HepG2 (cell line): ENCODE data around the gene TMEM182. TPM values are rescaled to one million over a fixed set of nuclear protein-coding genes. Genes with fewer than 3 reads are reported as not detected.
A peak's percentile ranks its signal among the peaks of the same experiment; 100 is the strongest.

Source experiments
- ELF3 ChIP-seq: IDR thresholded peaks from 2 replicates; pipeline ENCODE4 v1.6.1; 2016; ENCODE audit warnings: missing genetic modification reagents, missing compliant biosample characterization
- FOXO4 ChIP-seq: sonication (generic); formaldehyde crosslinking; conservative IDR thresholded peaks from 2 replicates; pipeline ENCODE4 v1.8.1; 2023; ENCODE audit warnings: missing genetic modification reagents
- HOXA7 ChIP-seq: sonication (generic); formaldehyde crosslinking; IDR thresholded peaks from 2 replicates; pipeline ENCODE4 v1.8.1; 2022; ENCODE audit warnings: mild to moderate bottlenecking, missing genetic modification reagents, moderate library complexity
- HOXA9 ChIP-seq: sonication (generic); formaldehyde crosslinking; IDR thresholded peaks from 2 replicates; pipeline ENCODE4 v1.8.1; 2022; ENCODE audit warnings: missing genetic modification reagents, mild to moderate bottlenecking, moderate library complexity, borderline replicate concordance
- ISL2 ChIP-seq: sonication (generic); formaldehyde crosslinking; IDR thresholded peaks from 2 replicates; pipeline ENCODE4 v1.5.0; 2020; ENCODE audit warnings: missing genetic modification reagents
- MIER3 ChIP-seq: IDR thresholded peaks from 2 replicates; pipeline ENCODE4 v1.6.1; 2016; ENCODE audit warnings: missing compliant biosample characterization, borderline replicate concordance
- SKI ChIP-seq: fragments of 450-650 bp; IDR thresholded peaks from one replicate; pipeline ENCODE4 v1.6.1; 2018; ENCODE audit warnings: mild to moderate bottlenecking; ENCODE audit not compliant: partially characterized antibody
- TBX2 ChIP-seq: sonication (generic); formaldehyde crosslinking; IDR thresholded peaks from 2 replicates; pipeline ENCODE4 v1.5.0; 2020; ENCODE audit warnings: missing genetic modification reagents, mild to moderate bottlenecking, borderline replicate concordance
- ZBED4 ChIP-seq: sonication (generic); formaldehyde crosslinking; IDR thresholded peaks from 2 replicates; pipeline ENCODE4 v1.4.0; 2020; ENCODE audit warnings: missing genetic modification reagents, borderline replicate concordance
- ZBTB38 ChIP-seq: sonication (generic); formaldehyde crosslinking; IDR thresholded peaks from 2 replicates; pipeline ENCODE4 v1.5.1; 2020; ENCODE audit warnings: mild to moderate bottlenecking, missing genetic modification reagents
- ZEB1 ChIP-seq: IDR thresholded peaks from 2 replicates; pipeline ENCODE4 v1.6.1; 2012; ENCODE audit warnings: mild to moderate bottlenecking, low read depth, inconsistent platforms; ENCODE audit not compliant: insufficient replicate concordance
- ZMYM3 ChIP-seq: sonication (generic); formaldehyde crosslinking; IDR thresholded peaks from 2 replicates; pipeline ENCODE4 v1.5.1; 2020; ENCODE audit warnings: mild to moderate bottlenecking, missing genetic modification reagents
- ZNF543 ChIP-seq: sonication (generic); formaldehyde crosslinking; IDR thresholded peaks from 2 replicates; pipeline ENCODE4 v1.4.0; 2020; ENCODE audit warnings: mild to moderate bottlenecking, missing genetic modification reagents
- ZNF616 ChIP-seq: sonication (generic); formaldehyde crosslinking; IDR thresholded peaks from 2 replicates; pipeline ENCODE4 v1.5.0; 2020; ENCODE audit warnings: low read depth, mild to moderate bottlenecking, missing genetic modification reagents
- ZNF747 ChIP-seq: sonication (generic); formaldehyde crosslinking; IDR thresholded peaks from 2 replicates; pipeline ENCODE4 v1.8.1; 2023; ENCODE audit warnings: missing genetic modification reagents, mild to moderate bottlenecking, borderline replicate concordance
- ZNF777 ChIP-seq: sonication (generic); formaldehyde crosslinking; IDR thresholded peaks from 2 replicates; pipeline ENCODE4 v1.4.0; 2020; ENCODE audit warnings: missing genetic modification reagents
- ZNF850 ChIP-seq: sonication (generic); formaldehyde crosslinking; conservative IDR thresholded peaks from 2 replicates; pipeline ENCODE4 v1.9.0; 2021; ENCODE audit warnings: mild to moderate bottlenecking, missing genetic modification reagents
- polyA plus RNA-seq, 8 experiments: library from polyadenylated mRNA; depleted of rRNA in 3 of 8; stranded (reverse) in 7 of 8; unstranded in 1 of 8; fragments of >200 nt; fragmentation: Illumina TruSeq in 4 of 8; extraction: Trizol in 4 of 8; gene quantifications; 2 replicates each; pipeline versions ENCODE4 v1.2.1 to v1.2.3, GENCODE V29; 2011 to 2016; ENCODE audit warnings: low read depth in 4 of 8, missing spikeins in 1 of 8, mixed read lengths in 1 of 8; ENCODE audit not compliant: insufficient read depth in 1 of 8
- total RNA-seq, 5 experiments: library from RNA; depleted of rRNA; stranded (reverse); fragments of >200 nt; fragmentation: Illumina TruSeq; extraction: Trizol; gene quantifications; 2 replicates each; pipeline ENCODE4 v1.2.3, GENCODE V29; 2016; ENCODE audit warnings: low read depth in 1 of 5
- TF ChIP-seq, protein P1 (sequence below): sonication (generic); formaldehyde crosslinking; IDR thresholded peaks from 2 replicates; pipeline ENCODE4 v1.4.0; 2020; ENCODE audit warnings: mild to moderate bottlenecking, missing genetic modification reagents
- TF ChIP-seq, protein P2 (sequence below): sonication (generic); formaldehyde crosslinking; IDR thresholded peaks from 2 replicates; pipeline ENCODE4 v1.8.1; 2023; ENCODE audit warnings: mild to moderate bottlenecking, missing genetic modification reagents

Gene TMEM182
- total and polyA plus RNA-seq, 2 of the 13 experiments (the other 11 are each of a cell fraction or from before 2014, with no cell fraction given) = 8.7 to 8.9 TPM

DNA sequence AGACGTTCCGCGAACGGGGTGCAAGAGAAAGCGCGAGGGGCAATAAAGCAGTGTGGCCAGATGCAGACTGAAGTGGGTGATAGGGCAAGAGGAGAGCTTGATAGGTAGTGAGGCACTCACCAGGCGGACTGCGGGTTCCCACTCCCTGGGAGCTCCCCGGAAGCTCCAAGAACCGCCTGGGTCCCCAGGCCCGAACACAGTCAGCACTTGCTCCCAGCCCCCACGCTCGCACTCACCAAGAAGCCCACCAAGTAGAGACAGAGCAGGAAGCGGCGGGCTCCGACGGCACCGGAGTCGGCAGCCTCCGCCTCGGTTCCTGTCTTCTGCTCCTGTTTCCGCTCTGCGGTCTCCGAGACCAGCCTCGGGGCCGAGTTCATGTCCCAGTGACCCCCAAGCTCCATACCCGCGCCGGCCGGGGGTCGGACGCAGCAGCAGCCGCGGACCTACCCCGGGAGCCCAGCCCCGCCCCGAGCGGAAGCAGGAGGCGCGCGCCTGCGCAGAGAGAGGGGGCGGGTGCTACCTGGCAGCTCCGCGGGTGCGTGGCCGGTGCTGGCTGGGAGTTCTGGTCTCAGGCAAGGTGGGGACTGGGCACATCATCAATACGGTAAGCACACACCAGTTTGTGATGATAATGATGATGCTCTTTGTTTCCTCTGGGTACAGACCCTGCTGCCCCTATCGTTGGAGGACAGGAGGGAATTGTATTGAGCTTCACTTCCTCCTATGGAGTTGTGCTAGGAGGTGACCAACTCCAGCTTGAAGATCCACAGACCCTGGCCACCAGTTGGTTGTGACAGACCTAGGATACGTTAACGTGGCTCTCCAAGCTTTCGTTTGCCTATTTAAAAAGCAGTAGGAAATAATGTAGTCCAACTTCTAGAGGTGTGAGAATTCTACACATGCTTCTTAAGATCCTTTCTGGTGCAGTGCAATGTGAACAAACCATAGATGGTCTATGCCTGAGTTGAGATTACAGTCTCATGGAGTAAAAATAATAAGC is 25.1 kb upstream of the TMEM182 start (continued):
- TF ChIP-seq SKI (no peak), FOXO4 (CRISPR knock-in tag) (0 out of 2 replicates have a peak, but pooled peaks have one; percentile 8), MIER3 (CRISPR knock-in tag) (peak; percentile 11; the same call in 1 of the 2 replicates), ZNF777 (peak; percentile 96), ZNF616 (CRISPR knock-in tag) (no peak; the same call in 1 of the 2 replicates), HOXA7 (CRISPR knock-in tag) (no peak), TBX2 (peak; percentile 69; the same call in 1 of the 2 replicates), HOXA9 (CRISPR knock-in tag) (no peak), ISL2 (CRISPR knock-in tag) (peak; percentile 69; the same call in 1 of the 2 replicates), ZNF543 (CRISPR knock-in tag) (no peak), ELF3 (CRISPR knock-in tag) (peak; percentile 91), ZBED4 (CRISPR knock-in tag) (no peak; the same call in 1 of the 2 replicates), ZMYM3 (CRISPR knock-in tag) (peak; percentile 26), ZEB1 (peak; percentile 74), ZNF747 (CRISPR knock-in tag) (0 out of 2 replicates have a peak, but pooled peaks have one; percentile 58), ZBTB38 (CRISPR knock-in tag) (peak; percentile 53; the same call in 1 of the 2 replicates), ZNF850 (CRISPR knock-in tag) (no peak)
- TF ChIP-seq, protein P1, sequence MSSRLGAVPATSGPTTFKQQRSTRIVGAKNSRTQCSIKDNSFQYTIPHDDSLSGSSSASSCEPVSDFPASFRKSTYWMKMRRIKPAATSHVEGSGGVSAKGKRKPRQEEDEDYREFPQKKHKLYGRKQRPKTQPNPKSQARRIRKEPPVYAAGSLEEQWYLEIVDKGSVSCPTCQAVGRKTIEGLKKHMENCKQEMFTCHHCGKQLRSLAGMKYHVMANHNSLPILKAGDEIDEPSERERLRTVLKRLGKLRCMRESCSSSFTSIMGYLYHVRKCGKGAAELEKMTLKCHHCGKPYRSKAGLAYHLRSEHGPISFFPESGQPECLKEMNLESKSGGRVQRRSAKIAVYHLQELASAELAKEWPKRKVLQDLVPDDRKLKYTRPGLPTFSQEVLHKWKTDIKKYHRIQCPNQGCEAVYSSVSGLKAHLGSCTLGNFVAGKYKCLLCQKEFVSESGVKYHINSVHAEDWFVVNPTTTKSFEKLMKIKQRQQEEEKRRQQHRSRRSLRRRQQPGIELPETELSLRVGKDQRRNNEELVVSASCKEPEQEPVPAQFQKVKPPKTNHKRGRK (CRISPR knock-in tag) = no peak
- TF ChIP-seq, protein P2, sequence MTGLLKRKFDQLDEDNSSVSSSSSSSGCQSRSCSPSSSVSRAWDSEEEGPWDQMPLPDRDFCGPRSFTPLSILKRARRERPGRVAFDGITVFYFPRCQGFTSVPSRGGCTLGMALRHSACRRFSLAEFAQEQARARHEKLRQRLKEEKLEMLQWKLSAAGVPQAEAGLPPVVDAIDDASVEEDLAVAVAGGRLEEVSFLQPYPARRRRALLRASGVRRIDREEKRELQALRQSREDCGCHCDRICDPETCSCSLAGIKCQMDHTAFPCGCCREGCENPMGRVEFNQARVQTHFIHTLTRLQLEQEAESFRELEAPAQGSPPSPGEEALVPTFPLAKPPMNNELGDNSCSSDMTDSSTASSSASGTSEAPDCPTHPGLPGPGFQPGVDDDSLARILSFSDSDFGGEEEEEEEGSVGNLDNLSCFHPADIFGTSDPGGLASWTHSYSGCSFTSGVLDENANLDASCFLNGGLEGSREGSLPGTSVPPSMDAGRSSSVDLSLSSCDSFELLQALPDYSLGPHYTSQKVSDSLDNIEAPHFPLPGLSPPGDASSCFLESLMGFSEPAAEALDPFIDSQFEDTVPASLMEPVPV (CRISPR knock-in tag) = peak; percentile 63; the same call in 1 of the 2 replicates
